K562 (cell line): ENCODE results near the gene PCAT6. TPM values are rescaled to one million over a fixed set of nuclear protein-coding genes. Genes with fewer than 3 reads are reported as not detected.
A peak's percentile ranks its signal among the peaks of the same experiment; 100 is the strongest.

Experiments
- ATAC-seq: fragments of 200-7000 bp; cut with Tn5 transposase; 3 replicates; pipeline ENCODE4 v1.9.1; 2020; ENCODE audit warnings: moderate library complexity
- BruUV-seq: library from RNA; stranded (reverse); fragments of 400-500 nt; replicated peaks from 2 replicates; lab custom pipeline; 2021; lab: Mats Ljungman, UMichigan
- CTCF ChIA-PET: fragments of 300-600 bp; formaldehyde crosslinking; extraction: SDS; loops from one replicate; lab custom pipeline; 2021; ENCODE audit warnings: low intra/inter-chr PET ratio; lab: Yijun Ruan, JAX
- POLR2A ChIA-PET: fragments of 300-600, 350-650 bp; sonication (Branson Sonifier 250); formaldehyde crosslinking; extraction: SDS; loops from one replicate; lab custom pipeline; 2021; ENCODE audit warnings: antibody characterized with exemption, inconsistent platforms; lab: Yijun Ruan, JAX
- DNase-seq, 4 experiments: peaks; one replicate each; pipeline versions ENCODE4 v3.0.0 to v3.0.0-alpha.2; 2011 to 2018; ENCODE audit warnings: low spot score in 3 of 4, mixed read lengths in 3 of 4; ENCODE audit errors: extremely low read depth in 1 of 4
- FAIRE-seq: peaks from 2 replicates; lab custom pipeline; 2011; peaks lifted over from hg19 to GRCh38; lab: Jason Lieb, UNC
- H2AFZ ChIP-seq: 2 replicates; pipeline ENCODE4 v1.6.0; 2011; ENCODE audit warnings: low read depth, low read length, control low read depth, inconsistent platforms
- H3K27ac ChIP-seq: fragments of 200-600 bp; 3 replicates; pipeline ENCODE4 v1.8.0; 2011; ENCODE audit warnings: low read depth, mild to moderate bottlenecking, control low read depth, inconsistent platforms, low read length, moderate library complexity, mixed read lengths; ENCODE audit errors: extremely low read depth
- H3K27me3 ChIP-seq, 2 experiments: fragments of 300-600 bp in 1 of 2; 2 replicates in 1 of 2; 3 replicates in 1 of 2; pipeline versions ENCODE4 v1.6.0 to v1.8.0; 2011; ENCODE audit warnings: inconsistent platforms in 2 of 2, low read length in 2 of 2, mild to moderate bottlenecking in 1 of 2, mixed read lengths in 1 of 2, moderate library complexity in 1 of 2; ENCODE audit not compliant: control insufficient read depth in 2 of 2, insufficient read depth in 2 of 2
- H3K36me3 ChIP-seq: fragments of 300-600 bp; 3 replicates; pipeline ENCODE4 v1.8.0; 2011; ENCODE audit warnings: mild to moderate bottlenecking, low read length, inconsistent platforms; ENCODE audit not compliant: control insufficient read depth, insufficient read depth
- H3K4me1 ChIP-seq, 2 experiments: fragments of 200-600 bp in 1 of 2; replicated peaks in 1 of 2; 2 replicates in 1 of 2; 3 replicates in 1 of 2; pipeline versions ENCODE4 v1.5.1 to v1.8.0; 2011; ENCODE audit warnings: inconsistent platforms in 2 of 2, low read length in 2 of 2, mild to moderate bottlenecking in 1 of 2, mixed read lengths in 1 of 2, moderate library complexity in 1 of 2; ENCODE audit not compliant: control insufficient read depth in 2 of 2, insufficient read depth in 2 of 2
- H3K4me2 ChIP-seq: 2 replicates; pipeline ENCODE4 v1.6.1; 2011; ENCODE audit warnings: low read length, control low read depth, inconsistent platforms, mixed read lengths; ENCODE audit not compliant: insufficient read depth
- H3K4me3 ChIP-seq: fragments of 200-600 bp; sonication (generic), shearing (Covaris generic); 2 replicates; pipeline ENCODE4 v1.5.1; 2016; ENCODE audit warnings: control low read depth, inconsistent platforms
- H3K79me2 ChIP-seq: fragments of 200-600 bp; 3 replicates; pipeline ENCODE4 v1.8.0; 2011; ENCODE audit warnings: low read length, inconsistent platforms; ENCODE audit not compliant: control insufficient read depth, insufficient read depth
- H3K9ac ChIP-seq, 2 experiments: 2 replicates each; pipeline versions ENCODE4 v1.6.0 to v1.6.1; 2011; ENCODE audit warnings: low read depth in 2 of 2, low read length in 2 of 2, control low read depth in 1 of 2, inconsistent platforms in 1 of 2, mild to moderate bottlenecking in 1 of 2, mixed read lengths in 1 of 2; ENCODE audit not compliant: insufficient read depth in 1 of 2
- H3K9me1 ChIP-seq: one replicate; pipeline ENCODE4 v1.6.0; 2011; ENCODE audit warnings: inconsistent platforms, mild to moderate bottlenecking, low read length, moderate library complexity; ENCODE audit not compliant: control insufficient read depth, insufficient read depth
- H3K9me3 ChIP-seq: replicated peaks from 2 replicates; pipeline ENCODE4 v1.5.1; 2011; ENCODE audit warnings: low read depth, low read length, inconsistent platforms; ENCODE audit not compliant: control insufficient read depth, insufficient read depth
- H4K20me1 ChIP-seq: replicated peaks from 2 replicates; pipeline ENCODE4 v1.6.1; 2011; ENCODE audit warnings: low read length, inconsistent platforms, mixed read lengths; ENCODE audit not compliant: control insufficient read depth, insufficient read depth
- BRF2 ChIP-seq: IDR thresholded peaks from 3 replicates; pipeline ENCODE4 v1.6.1; 2011; ENCODE audit warnings: borderline replicate concordance, mild to moderate bottlenecking; ENCODE audit not compliant: insufficient read length, insufficient read depth
- CREB3 ChIP-seq: fragments of 450-650 bp; conservative IDR thresholded peaks from 2 replicates; pipeline ENCODE4 v1.6.1; 2016; ENCODE audit warnings: missing genetic modification characterization, low read depth, mild to moderate bottlenecking, missing compliant biosample characterization, moderate library complexity
- MYNN ChIP-seq, 2 experiments: sonication (generic); formaldehyde crosslinking in 1 of 2; IDR thresholded peaks; 2 replicates each; pipeline versions ENCODE4 v1.5.0 to v1.6.1; 2016 to 2020; ENCODE audit warnings: antibody characterized with exemption in 1 of 2, missing genetic modification reagents in 1 of 2
- NFRKB ChIP-seq: fragments of 450-650 bp; IDR thresholded peaks from 2 replicates; pipeline ENCODE4 v1.6.1; 2016; ENCODE audit warnings: low read depth
- SMAD4 ChIP-seq: fragments of 250-450 bp; sonication (Bioruptor Pico); conservative IDR thresholded peaks from 2 replicates; pipeline ENCODE4 v1.8.0; 2021; ENCODE audit warnings: inconsistent platforms, mild to moderate bottlenecking, moderate library complexity
- SRF ChIP-seq, 2 experiments: fragments of 250-450, 450-650 bp in 1 of 2; sonication (Bioruptor Pico) in 1 of 2; sonication (generic) in 1 of 2; formaldehyde crosslinking; IDR thresholded peaks; 2 replicates each; pipeline versions ENCODE4 v1.5.0 to v1.5.1; 2020 to 2022; ENCODE audit warnings: mild to moderate bottlenecking in 1 of 2, missing genetic modification reagents in 1 of 2
- TBL1XR1 ChIP-seq, 2 experiments: IDR thresholded peaks; 2 replicates each; pipeline ENCODE4 v1.6.1; 2012; ENCODE audit warnings: improper control_type of control experiment in 2 of 2, low read length in 2 of 2, mild to moderate bottlenecking in 1 of 2
- TBP ChIP-seq: optimal IDR thresholded peaks from 2 replicates; pipeline ENCODE3; 2011; ENCODE audit warnings: low read depth, low read length, improper control_type of control experiment
- ZBTB11 ChIP-seq, 3 experiments: fragments of 200-800 bp in 1 of 3; fragments of 250-450 bp in 1 of 3; fragments of 450-650 bp in 1 of 3; sonication (Bioruptor Pico) in 1 of 3; sonication (Bioruptor generic) in 1 of 3; formaldehyde crosslinking in 1 of 3; IDR thresholded peaks; 2 replicates each; pipeline versions ENCODE4 v1.6.1 to v1.8.0; 2016 to 2022; ENCODE audit warnings: mild to moderate bottlenecking in 2 of 3, missing genetic modification characterization in 2 of 3, missing compliant biosample characterization in 1 of 3, moderate library complexity in 1 of 3
- ZKSCAN8 ChIP-seq: fragments of 200-800 bp; sonication (Bioruptor generic); IDR thresholded peaks from 2 replicates; pipeline ENCODE4 v1.6.1; 2016; ENCODE audit warnings: missing genetic modification characterization, missing compliant biosample characterization
- ZNF75A ChIP-seq: fragments of 450-650 bp; formaldehyde crosslinking; IDR thresholded peaks from 2 replicates; pipeline ENCODE4 v1.4.0; 2020; ENCODE audit warnings: mild to moderate bottlenecking
- ZSCAN29 ChIP-seq: fragments of 450-650 bp; IDR thresholded peaks from 2 replicates; pipeline ENCODE4 v1.6.1; 2017
- ZZZ3 ChIP-seq: fragments of 450-650 bp; IDR thresholded peaks from 2 replicates; pipeline ENCODE4 v1.6.1; 2016; ENCODE audit warnings: antibody characterized with exemption, mild to moderate bottlenecking, moderate library complexity
- WGBS: fragments of 100-300 bp; shearing (Covaris generic); methylation state at CpG from one replicate; pipeline ENCODE4 v1.1.6; 2016; ENCODE audit warnings: low coverage, mixed read lengths; ENCODE audit not compliant: insufficient coverage; ENCODE audit errors: missing lambda C conversion rate; 5-methylcytosine and 5-hydroxymethylcytosine counted together
- in situ Hi-C: fragments of 300-500 bp; cut with MboI; formaldehyde crosslinking; loops from 4 replicates; pipeline ENCODE4 v1.15.0; 2018; ENCODE audit warnings: inconsistent platforms, mixed read lengths
- intact Hi-C: fragments of 100-400 bp; cut with micrococcal nuclease; formaldehyde crosslinking; loops from 2 replicates; pipeline ENCODE4 v1.14.2; 2022
- polyA plus RNA-seq, 8 experiments: library from polyadenylated mRNA; depleted of rRNA in 4 of 8; stranded (reverse) in 5 of 8; unstranded in 3 of 8; fragments of >200 nt; fragmentation: Nextera tagmentation in 2 of 8; fragmentation: Illumina TruSeq in 1 of 8; extraction: Ambion mirVana in 2 of 8; extraction: Trizol in 1 of 8; gene quantifications; 2 replicates each; pipeline versions ENCODE4 v1.2.1 to v1.2.3, GENCODE V29; 2011 to 2014; ENCODE audit warnings: inconsistent platforms in 1 of 8, missing spikeins in 1 of 8
- total RNA-seq, 7 experiments: library from RNA; depleted of rRNA in 6 of 7; stranded (reverse); fragments of >200 nt in 6 of 7; fragmentation: Illumina TruSeq in 2 of 7; extraction: Trizol in 2 of 7; gene quantifications; 2 replicates each; pipeline versions ENCODE4 v1.2.1 to v1.2.3, GENCODE V29; 2011 to 2021; ENCODE audit warnings: low replicate concordance in 1 of 7

PCAT6 gene
- total and polyA plus RNA-seq, 9 of the 15 experiments (the other 6 are each of a cell fraction or from before 2014, with no cell fraction given), result 0.25 to 2.4 (median 0.54) TPM; not detected in 1

- ATAC-seq, result peak; percentile 97
- H3K79me2 ChIP-seq, result no peaks in the 10 kb centered on the region
- no TSS peak for BruUV-seq
- CTCF ChIA-PET, result interaction anchor here (1.1 kb wide), 1 partner anchor 146 kb away, joined by 3 read pairs; no protein-coding TSS in a partner anchor
- intact Hi-C loops (loop anchor here (1.0 to 2.0 kb wide), 3 partner anchors 44 to 147 kb away; partner anchors contain the start of gene KDM5B), in situ Hi-C loops (no loop called here)
- peak; percentile 80 to 86 (median 83) for DNase-seq
- no peak overlapping the region; the same call in 1 of the 2 replicates for H3K4me2 ChIP-seq
- H3K27me3 ChIP-seq, result no peaks in the 10 kb centered on the region; a peak in 1 of 5 replicates
- peak; percentile 98 for FAIRE-seq
- no peak overlapping the region for H3K4me3 ChIP-seq
- no peaks in the 10 kb centered on the region for H3K36me3 ChIP-seq
- 39% methylated on average over 15 of the region's 15 CpGs for WGBS
- POLR2A ChIA-PET, result no interaction called here
- peak overlapping the region; percentile 93 for H2AFZ ChIP-seq
- no peaks in the 10 kb centered on the region for H3K9me3 ChIP-seq
- H3K9ac ChIP-seq, result peak overlapping the region in 1 of 2 experiments; percentile 11; a peak in 1 of 4 replicates
- H4K20me1 ChIP-seq, result no peaks in the 10 kb centered on the region
- peaks cover 0 to 4% of the 10 kb centered on the region in 2 experiments; a peak in 3 of 5 replicates for H3K4me1 ChIP-seq
- no peaks in the 10 kb centered on the region for H3K9me1 ChIP-seq
- no peak overlapping the region for H3K27ac ChIP-seq
- TF ChIP-seq ZZZ3 (0 out of 2 replicates have a peak, but pooled peaks have one; percentile 56), BRF2 (no peak), NFRKB (0 out of 2 replicates have a peak, but pooled peaks have one; percentile 67), ZBTB11 (CRISPR knock-in tag; IDR thresholded peaks at IDR 0.05) (peak in 1 of 3 experiments; percentile 61; a peak in 1 of 6 replicates), ZSCAN29 (no peak), SMAD4 (CRISPR knock-in tag) (0 out of 2 replicates have a peak, but pooled peaks have one; percentile 33), TBP (peak; percentile 7), ZNF75A (CRISPR knock-in tag) (peak; percentile 63; the same call in 1 of the 2 replicates), MYNN (IDR thresholded peaks at IDR 0.05) (0 out of 2 replicates have a peak, but pooled peaks have one; percentile 19), MYNN (CRISPR knock-in tag; IDR thresholded peaks at IDR 0.05) (no peak), ZKSCAN8 (CRISPR knock-in tag) (no peak), SRF (CRISPR knock-in tag; IDR thresholded peaks at IDR 0.05) (no peak), CREB3 (0 out of 2 replicates have a peak, but pooled peaks have one; percentile 27), TBL1XR1 (IDR thresholded peaks at IDR 0.05; ENCODE audit: low read length in 2 of 2) (peak in 1 of 2 experiments; percentile 47; a peak in 1 of 4 replicates)
These were observed 41.6 kb downstream of the PCAT6 start for GRCh38 chr1:202852163-202852904.
